ENCODE results near the gene KLF4. TPM values are rescaled to one million over a fixed set of nuclear protein-coding genes. Genes with fewer than 3 reads are reported as not detected.

The KLF4 gene
- total RNA-seq, 1 donor from 2014 or later = 2.3 TPM

Other genes starting within 250 kb of the KLF4 start
- 138 and 153 TPM in 2 replicates for gene RAD23B, start 206.5 kb downstream of the KLF4 start, total RNA-seq

All from activated T-helper 1 cell treated with anti-CD3 and anti-CD28 coated beads, Interleukin-12 subunit alpha, Interleukin-12 subunit beta, Interleukin-2, Interleukin-4 antibody, amounts not matched to agents 30 ng/mL and 10 ng/mL and 1 ng/mL, durations not matched to agents 14 hours and 24 hours and 36 hours (primary cell).